Measurements from ENCODE around the gene ZNF571.

Gene ZNF571

DNA sequence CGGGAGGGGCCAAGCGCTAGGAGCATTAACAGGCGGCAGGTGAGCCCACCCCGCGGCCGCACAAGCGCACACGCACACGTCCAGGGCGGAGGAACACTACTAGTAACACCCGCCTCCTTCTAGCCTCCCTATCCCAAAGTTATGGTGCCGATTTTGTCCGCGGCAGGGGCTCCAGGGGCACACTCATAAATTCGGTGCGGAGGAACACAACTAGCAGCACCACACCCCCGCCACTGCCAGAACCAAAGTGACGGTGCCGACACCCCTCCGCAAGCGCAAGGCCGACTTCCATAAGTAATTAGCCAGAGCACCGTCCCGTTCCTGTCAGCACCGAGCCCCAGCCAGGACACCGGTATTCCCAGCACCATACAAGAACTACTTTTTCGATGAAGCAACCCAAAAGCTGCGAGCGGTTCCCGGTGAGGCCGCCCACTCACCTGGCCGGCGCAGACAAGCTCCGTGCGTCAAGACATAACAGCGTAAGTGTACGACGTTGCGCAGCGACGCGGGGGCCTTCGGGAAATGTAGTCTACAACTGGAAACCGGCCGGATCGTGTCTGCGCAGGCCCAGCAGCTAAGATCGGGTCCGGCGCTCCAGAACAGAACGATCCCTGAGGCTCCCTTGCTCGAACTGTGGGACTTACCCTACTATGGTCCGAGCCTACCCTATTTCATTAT, at the start of gene ZNF571, which contains the start of gene ZNF540:
Gene ZNF571 (minus strand): TSS at position 489 of the 678 bp plus-strand sequence. CDS start 8,116 bp downstream, outside the sequence.
Gene ZNF540 (plus strand): TSS at position 573 of the 678 bp plus-strand sequence. CDS start 3,572 bp downstream, outside the sequence.
- H3K4me3 ChIP-seq (ENCODE audit: low read length), result peak within 1 kb of the TSS; percentile 94
- DNase-seq (ENCODE audit: low read depth), result peak; percentile 82
- TF ChIP-seq, protein P1, sequence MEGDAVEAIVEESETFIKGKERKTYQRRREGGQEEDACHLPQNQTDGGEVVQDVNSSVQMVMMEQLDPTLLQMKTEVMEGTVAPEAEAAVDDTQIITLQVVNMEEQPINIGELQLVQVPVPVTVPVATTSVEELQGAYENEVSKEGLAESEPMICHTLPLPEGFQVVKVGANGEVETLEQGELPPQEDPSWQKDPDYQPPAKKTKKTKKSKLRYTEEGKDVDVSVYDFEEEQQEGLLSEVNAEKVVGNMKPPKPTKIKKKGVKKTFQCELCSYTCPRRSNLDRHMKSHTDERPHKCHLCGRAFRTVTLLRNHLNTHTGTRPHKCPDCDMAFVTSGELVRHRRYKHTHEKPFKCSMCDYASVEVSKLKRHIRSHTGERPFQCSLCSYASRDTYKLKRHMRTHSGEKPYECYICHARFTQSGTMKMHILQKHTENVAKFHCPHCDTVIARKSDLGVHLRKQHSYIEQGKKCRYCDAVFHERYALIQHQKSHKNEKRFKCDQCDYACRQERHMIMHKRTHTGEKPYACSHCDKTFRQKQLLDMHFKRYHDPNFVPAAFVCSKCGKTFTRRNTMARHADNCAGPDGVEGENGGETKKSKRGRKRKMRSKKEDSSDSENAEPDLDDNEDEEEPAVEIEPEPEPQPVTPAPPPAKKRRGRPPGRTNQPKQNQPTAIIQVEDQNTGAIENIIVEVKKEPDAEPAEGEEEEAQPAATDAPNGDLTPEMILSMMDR (conservative IDR thresholded peaks at IDR 0.05; ENCODE audit: low read depth, low read length), result no peak

DNA sequence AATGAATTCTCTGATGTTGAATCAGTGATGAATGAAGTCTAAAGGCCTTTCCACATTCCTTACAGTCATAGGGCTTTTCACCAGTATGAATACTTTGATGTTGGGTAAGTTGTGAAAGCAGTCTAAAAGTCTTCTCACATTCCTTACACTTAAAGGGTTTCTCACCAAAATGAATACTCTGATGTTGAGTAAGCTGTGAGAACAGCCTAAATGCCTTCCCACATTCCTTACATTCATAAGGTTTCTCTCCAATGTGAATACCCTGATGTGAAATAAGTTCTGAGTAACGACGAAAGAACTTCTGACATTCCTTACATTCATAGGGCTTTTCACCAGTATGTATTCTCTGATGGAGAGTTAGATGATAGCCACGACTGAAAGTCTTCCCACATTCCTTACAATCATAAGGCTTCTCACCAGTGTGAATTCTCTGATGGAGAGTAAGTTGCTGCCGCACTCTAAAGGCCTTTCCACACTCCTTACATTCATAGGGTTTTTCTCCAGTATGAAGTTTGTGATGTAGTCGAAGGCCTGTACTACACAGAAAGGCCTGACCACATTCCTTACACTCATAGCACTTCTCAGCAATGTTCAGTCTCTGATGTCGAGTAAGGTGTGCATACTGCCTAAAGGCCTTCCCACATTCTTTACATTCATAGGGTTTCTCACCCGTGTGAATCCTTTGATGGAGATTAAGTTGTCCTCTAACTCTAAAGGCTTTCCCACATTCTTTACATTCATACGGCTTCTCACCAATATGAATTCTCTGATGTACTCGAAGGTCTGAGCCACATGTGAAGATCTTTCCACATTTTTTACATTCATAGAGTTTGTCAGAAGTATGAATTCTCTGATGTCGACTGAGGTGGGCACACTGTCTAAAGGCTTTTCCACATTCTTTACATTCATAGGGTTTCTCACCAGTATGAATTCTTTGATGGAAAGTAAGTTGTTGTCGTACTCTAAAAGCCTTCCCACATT, 40.8 kb upstream of the ZNF571 start:
- no peak overlapping the region for H3K4me3 ChIP-seq (ENCODE audit: low read length)
- no peak for DNase-seq (ENCODE audit: low read depth)
- TF ChIP-seq, protein P1 (conservative IDR thresholded peaks at IDR 0.05; ENCODE audit: low read depth, low read length), result no peak

DNA sequence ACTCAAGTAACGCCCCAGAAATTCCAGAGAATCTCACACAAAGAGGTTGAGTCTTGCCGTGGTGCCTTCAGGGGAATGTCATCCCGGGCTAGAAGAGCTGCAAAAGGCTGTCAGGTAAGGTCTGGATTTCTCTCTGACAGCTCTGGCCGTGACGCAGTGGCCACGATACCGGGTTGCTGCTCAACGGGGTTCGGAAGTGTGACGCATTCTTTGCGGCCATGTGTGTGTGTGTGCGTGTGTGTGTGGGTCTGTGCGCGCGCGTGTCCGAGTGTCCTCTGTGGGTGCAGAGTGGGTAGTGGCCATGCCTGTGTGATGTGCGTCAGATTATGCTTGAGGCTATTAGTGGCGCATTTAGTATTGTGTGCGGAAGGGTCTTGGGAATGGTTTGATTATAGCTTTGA, 390 bp upstream of the ZNF571 start:
- TF ChIP-seq, protein P1 (conservative IDR thresholded peaks at IDR 0.05; ENCODE audit: low read depth, low read length), result no peak
- H3K4me3 ChIP-seq (ENCODE audit: low read length), result peak overlapping the region; percentile 94
- DNase-seq (ENCODE audit: low read depth), result peak; percentile 1

DNA sequence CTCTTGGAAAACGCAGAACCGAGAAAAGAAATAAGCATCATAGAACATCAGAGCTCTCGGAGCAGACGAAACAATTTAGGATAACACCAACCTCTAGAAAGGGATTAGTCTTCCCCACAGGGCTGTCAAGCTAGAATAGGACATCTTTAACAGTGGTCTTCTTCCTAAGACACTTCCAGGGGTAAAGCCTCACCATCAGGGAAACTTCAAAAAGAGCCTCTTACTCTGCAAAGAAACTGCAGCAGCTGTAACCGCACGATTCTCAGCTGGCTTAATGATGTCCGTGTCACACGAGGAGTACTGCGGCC, 642 bp downstream of the ZNF571 start:
- DNase-seq (ENCODE audit: low read depth), result no peak
- H3K4me3 ChIP-seq (ENCODE audit: low read length), result peak overlapping the region; percentile 94
- TF ChIP-seq, protein P1 (conservative IDR thresholded peaks at IDR 0.05; ENCODE audit: low read depth, low read length), result no peak

DNA sequence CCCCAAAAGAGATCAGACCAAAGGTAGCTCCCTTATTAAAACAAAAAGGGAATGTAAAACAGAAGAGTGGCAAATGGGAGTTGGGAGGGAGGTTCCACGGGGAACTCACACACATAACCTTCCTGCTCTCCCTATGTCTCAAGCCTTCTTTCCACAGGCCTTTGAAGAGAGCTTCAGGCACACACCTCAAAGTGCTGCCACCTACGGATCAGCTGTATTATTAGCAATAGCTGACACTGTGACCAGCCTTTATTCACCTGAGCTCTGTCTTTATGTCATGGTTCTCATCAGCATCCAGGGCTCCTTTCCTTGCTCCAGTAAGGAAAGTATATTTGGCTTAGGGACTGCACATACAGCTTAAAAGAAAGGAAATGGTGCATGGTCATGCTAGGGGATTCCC, 11.3 kb downstream of the ZNF571 start:
- DNase-seq (ENCODE audit: low read depth), result no peak
- TF ChIP-seq, protein P1 (conservative IDR thresholded peaks at IDR 0.05; ENCODE audit: low read depth, low read length), result no peak
- H3K4me3 ChIP-seq (ENCODE audit: low read length), result no peak overlapping the region

DNA sequence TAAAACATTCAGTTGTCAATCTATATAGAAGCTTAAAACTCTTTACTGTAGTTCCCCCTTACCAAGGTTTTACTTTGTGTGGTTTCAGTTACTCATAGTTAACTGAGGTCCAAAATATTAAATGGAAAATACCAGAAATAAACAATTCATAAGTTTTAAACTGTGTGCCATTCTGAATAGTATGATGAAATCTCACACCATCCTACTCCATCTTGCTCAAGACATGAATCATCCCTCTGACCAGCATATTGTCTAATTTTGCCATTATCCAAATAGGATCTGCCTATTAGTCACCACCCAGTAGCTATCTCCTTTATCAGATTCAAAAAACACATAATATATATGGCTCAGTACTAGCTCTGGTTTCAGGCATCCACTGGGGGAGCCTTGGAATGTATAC, 22.4 kb downstream of the ZNF571 start:
- TF ChIP-seq, protein P1 (conservative IDR thresholded peaks at IDR 0.05; ENCODE audit: low read depth, low read length), result no peak
- no peak for DNase-seq (ENCODE audit: low read depth)

More for the DNA sequence above, 22.4 kb downstream of the ZNF571 start:
- no peak overlapping the region for H3K4me3 ChIP-seq (ENCODE audit: low read length)
